Colon (tissue), 2 donors: ENCODE results near the gene DHRSX.
"Not testable (repeated sequence)": the region's sequence is repeated elsewhere in the genome, so short reads cannot be mapped to it uniquely, and the experiment has no call there.

Experiments used
- FAIRE-seq: peaks from 2 replicates; lab custom pipeline; 2012; peaks lifted over from hg19 to GRCh38; lab: Jason Lieb, UNC
- donor health status: control.
- donor health status: control.

Gene DHRSX

DNA sequence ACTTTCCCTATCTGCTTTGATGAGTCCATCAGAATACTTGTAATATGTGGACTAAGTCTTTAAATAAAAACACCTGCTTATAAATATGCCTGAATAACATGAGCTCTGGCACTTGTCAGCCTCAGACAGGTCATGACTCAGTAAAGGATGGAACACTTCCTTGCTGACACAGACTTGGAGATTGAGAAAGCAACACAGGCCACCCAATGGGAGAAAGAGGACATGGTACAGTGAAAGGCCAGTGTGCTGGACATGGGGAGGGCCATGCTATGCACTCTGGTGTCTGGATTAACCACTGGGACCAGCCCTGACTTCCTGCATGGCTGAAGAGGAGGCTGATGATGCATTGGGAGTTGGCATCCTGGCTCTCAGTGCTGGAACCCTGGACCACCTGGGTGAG, 149.5 kb downstream of the DHRSX start:
- FAIRE-seq = no peak

DNA sequence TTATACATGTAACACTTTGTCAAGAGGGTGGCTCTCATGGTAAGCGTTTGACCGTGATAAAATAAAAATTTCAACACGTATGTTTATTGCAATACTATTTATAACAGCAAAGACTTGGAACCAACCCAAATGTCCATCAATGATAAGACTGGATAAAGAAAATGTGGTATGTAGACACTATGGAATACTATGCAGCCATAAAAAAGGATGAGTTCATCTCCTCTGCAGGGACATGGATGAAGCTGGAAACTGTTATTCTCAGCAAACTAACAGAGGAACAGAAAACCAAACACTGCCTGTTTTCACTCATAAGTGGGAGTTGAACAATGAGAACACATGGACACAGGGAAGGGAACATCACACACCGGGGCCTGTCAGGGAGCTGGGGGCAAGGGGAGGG, 150.1 kb downstream of the DHRSX start:
- not testable (repeated sequence) for FAIRE-seq

DNA sequence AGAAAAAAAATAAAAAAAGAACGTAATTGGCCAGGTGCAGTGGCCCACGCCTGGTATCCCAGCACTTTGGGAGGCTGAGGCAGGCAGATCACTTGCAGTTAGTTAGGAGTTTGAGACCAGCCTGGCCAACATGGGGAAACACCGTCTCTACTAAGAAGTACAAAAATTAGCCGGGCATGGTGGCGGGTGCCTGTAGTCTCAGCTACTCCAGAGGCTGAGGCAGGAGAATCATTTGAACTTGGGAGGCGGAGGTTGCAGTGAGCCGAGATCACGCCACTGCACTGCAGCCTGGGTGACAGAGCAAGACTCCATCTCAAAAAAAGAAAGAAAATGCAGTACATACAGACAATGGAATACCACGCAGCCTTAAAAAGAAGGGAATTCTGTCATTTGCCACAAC, 150.7 kb downstream of the DHRSX start:
- FAIRE-seq = not testable (repeated sequence)

DNA sequence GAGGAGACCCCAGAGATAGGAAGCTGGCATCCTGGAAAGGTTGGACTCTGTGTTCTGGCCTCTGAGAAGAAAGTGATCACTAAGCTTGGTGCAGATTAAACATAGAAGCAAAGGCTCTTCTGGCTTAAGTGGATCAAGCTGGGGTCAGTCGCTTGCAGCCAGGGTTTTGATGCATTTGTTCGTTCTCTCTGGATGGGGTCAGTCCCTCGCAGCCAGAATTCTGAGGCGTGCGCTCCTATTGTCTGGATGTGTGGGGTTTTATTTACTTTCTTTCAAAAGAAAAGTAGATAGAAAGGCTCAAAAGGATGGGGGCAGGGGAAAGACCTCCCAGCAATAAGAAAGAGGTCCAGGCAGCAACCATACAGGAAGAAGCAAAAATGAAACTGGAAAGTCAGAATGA, 152.6 kb downstream of the DHRSX start:
- FAIRE-seq = no peak

DNA sequence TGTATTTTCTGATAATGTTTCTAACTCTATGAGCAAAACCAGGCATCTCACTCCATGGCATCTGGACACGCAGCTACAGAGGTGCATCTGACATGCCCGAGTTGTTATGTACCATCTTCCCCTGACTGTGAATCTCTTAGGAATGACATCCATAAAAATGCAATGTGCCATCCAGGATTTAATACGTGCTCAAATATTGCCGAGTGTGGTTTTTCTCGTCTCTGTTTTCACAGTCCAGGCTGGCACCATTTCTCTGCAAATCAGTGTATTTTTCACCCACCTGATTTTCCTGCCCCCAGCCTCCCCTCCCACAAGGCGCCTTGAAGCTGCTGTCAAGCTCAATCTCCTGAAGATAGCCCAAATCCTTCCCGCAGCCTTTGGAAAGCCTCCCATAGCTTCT, 154.6 kb downstream of the DHRSX start:
- no peak for FAIRE-seq

DNA sequence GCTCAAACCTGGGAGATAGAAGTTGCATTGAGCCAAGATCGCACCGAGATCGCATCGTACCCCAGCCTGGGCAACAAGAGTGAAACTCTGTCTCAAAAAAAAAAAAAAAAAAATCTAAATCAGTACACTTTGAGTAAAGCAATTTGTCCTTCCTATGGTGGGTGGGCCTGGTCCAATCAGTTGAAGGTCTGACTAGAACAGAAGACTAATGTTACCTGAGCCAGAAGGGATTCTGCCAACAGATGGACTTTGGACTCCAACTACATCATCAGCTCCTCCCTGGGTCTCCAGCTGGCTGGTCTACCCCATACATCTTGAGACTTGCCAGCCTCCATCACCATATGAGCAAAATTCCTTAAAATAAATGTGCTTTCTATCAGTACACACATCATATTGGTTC, 155.2 kb downstream of the DHRSX start:
- FAIRE-seq = no peak

DNA sequence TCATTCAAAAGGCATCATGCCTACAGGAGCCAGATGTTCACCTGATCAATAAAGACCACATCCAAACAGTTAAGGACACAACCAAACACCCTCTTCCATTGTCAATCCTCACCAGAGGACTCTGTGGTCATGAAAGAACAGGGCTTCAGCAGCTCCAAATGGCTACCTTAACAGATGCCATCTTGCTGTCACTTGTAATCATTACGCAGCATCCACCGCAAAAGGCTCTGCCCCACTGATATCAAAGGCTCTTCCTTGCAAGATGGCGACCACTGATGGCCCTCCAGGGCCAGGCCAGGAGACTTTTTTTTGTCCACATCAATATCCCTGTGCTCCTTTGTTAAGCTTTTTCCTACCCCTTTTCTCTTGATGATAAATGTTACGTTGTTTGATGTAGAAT, 157.4 kb downstream of the DHRSX start:
- FAIRE-seq = no peak

DNA sequence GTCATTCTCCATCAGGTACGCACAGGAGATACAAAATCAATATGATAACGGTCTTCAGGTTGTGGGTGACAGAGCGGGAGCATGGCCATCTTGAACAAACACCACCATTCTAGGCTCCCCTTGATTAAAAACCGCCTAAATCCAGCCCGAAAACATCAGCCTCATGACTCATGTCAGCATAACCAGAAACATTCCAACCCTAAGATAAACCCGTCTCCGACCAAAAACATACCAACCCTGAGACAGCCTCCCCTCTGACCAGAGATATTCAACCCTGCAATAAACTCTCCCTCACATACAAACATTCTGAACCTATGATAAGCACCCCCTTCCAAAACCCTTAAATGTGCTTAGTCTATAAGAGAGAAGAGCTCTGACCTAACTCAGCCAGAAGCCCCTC, 157.9 kb downstream of the DHRSX start:
- no peak for FAIRE-seq

DNA sequence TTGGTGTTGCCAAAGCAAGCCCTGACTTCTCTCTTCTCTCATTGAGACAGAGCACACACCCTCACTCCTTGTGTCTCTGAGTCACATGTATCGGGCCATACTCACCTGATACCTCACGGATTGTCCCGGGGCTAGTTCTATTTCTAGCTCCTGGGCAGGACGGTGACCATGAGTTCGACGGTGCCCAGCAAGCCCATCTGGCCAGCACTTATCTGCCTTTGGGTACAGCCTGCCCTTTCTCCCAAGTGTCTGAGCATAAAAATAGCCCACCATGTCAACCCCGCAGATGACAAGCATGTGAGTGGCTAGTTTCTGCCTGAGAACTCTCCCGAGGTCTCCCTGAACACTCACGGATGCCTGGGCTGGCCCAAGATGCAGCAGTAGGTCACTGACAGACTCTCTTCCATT, 158.5 kb downstream of the DHRSX start:
- FAIRE-seq = no peak

DNA sequence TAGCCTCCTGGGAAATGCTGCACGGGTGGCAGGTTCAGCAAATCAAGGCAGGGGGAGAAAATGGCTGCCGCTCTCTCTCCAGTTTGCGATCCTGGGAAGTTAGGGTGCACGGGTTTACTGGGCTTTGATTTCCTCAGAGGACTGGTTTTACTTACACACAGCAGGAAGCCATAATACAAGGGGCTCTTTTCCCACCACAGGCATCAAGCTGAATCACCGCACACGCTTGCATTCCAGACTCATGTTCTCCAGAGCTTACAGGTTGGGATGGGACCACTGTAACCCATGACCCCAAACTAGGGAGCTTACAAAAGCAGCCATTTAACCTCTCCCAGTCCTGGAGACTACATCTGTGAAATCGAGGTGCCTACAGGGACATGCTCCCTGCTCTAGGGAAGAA, 159.8 kb downstream of the DHRSX start:
- no peak for FAIRE-seq

DNA sequence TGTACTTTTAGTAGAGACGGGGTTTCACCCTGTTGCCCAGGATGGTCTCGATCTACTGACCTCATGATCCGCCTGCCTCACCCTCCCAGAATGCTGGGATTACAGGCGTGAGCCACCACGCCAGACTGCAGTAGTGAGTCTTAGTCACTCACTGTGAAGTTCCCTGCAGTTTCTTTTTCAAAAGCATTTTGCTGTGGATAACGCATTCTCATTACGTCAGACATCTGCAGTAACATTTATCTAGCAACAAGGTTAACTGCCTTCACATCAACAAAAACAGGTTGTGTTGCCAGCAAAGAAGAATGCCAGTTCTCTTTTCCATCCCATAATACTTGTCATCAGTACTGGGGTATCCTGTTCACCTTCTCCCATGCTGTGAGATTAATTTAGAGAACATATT, 164.6 kb downstream of the DHRSX start:
- no peak for FAIRE-seq

DNA sequence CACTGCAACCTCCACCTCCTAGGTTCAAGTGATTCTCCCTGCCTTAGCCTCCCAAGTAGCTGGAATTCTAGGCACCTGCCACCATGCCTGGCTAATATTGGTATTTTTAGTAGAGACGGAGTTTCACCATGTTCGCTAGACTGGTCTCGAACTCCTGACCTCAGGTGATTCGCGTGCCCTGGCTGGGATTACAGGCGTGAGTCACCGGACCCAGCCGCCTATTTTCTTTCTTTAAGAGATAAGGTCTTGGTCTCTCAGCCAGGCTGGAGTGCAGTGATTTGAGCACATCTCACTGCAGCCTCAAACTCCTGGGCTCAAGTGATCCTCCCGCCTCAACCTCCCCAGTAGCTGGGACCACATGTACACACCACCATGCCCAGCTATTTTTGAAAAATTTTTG, 166.5 kb downstream of the DHRSX start:
- no peak for FAIRE-seq

DNA sequence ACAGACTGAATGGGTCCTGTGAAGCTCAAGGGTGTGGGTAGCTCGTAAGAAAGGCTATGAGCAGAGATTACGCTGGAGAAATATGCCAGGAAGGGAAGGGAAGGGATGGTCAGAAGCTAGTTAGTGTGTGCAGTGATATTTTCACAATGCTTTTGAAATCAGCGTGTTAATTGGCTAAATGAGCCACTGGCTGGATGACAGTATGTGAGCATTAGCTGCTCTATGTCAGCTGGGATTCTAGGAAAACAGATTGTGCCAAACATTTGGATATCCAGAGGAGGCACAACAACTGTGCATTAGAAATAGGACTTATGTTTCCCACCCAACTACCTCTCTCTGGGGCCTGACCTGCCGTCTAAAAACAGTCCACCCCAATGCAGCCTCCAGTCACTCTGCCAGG, 168.5 kb downstream of the DHRSX start:
- FAIRE-seq = no peak

DNA sequence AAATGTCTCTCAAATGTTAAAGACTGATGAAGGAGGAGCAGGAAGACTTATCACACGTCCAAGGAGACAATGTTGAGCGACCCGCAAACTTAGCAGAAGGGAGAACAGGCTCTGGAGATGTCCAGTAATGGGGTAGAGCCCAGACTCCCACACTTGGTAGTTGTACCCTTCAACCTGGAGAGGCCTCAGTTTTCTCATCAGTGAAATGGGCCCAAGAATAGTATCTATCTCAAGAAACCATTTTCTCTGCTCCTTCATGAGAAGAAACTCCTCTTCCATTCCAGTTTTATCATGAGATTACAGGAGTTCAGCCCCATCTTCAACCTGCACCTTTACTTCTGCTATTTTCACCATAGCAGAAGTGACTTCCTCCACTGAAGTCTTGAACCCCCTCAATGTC, 169.9 kb downstream of the DHRSX start:
- no peak for FAIRE-seq

DNA sequence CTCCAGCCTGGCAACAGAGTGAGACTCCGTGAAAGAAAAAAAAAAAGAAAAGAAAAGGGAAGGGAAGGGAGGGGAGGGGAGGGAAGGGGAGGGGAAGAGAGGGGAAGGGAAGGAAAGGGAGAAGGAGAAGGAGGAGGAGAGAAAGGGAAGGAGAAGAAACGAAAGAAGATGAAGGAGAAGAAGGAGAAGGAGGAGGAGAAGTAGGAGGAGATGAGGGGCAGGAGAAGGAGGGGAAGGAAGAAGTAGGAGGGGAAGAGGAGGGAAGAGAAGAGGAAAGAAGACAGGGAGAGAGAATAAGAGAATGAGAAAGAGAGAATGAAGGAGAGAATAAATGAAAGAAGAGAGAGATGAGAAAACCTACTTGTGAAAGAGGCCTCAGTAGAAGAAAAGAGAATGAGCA, 170.3 kb downstream of the DHRSX start:
- FAIRE-seq = no peak

DNA sequence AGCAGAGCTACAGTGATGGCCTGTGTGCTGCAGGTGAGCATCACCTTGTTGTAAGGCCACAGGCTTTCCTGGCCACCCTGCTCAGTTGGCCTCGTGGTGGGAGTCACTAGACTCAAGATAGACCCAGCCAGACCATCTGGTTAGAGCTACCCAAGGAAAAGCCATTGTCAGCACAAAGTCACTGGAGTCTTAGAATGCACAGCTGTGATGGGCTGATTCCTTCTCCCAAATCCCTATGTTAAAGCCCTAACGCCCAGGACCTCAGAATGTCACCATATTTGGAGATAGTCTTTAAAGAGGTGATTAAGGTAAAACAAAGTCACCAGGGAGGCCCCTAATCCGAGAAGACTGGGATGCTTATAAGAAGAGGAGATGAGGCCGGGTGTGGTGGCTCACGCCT, 173.4 kb downstream of the DHRSX start:
- FAIRE-seq = no peak

DNA sequence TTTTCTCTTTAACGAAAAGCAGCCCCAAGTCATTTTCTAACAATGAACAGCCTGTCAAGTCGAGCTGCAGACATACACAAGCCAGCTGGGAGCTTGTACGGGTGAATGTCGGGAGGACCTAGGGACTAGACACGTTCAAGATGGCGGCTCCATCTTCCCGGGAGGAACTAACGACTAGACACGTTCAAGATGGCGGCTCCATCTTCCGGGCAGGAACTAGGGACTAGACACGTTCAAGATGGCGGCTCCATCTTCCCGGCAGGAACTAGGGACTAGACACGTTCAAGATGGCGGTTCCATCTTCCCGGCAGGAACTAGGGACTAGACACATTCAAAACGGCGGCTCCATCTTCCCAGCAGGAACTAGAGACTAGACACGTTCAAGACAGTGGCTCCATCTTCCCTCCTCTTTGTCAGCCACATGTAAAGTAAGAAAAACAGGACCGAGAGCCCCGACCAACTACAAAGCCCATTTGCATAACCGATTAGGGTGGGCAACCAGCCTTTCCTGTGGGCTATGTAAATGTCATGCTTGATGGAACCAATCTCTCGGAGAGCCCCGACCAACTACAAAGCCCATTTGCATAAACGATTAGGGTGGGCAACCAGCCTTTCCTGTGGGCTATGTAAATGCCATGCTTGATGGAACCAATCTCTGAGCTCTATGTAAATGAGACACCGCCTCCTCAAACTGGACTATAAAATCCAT, 175.5 kb downstream of the DHRSX start:
- no peak for FAIRE-seq

DNA sequence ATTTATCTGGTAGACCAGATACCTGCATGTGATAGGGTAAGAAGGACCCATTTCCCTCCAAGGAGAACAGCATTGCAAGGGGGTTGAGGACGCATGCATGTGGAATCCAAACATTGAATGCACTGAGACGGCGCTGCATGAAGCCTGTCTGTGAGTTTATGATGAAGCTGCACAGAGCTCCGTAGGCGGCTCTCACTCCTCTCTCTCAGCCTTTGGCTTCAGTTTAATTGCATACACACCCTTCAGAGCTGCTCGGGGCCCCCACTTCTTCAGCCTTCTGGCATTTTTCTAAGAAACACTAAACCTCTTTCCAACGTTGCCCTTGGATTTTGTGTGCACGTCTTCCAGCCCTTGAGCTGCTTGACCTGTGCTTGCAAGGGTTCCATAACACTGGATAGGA, 176.6 kb downstream of the DHRSX start:
- no peak for FAIRE-seq

DNA sequence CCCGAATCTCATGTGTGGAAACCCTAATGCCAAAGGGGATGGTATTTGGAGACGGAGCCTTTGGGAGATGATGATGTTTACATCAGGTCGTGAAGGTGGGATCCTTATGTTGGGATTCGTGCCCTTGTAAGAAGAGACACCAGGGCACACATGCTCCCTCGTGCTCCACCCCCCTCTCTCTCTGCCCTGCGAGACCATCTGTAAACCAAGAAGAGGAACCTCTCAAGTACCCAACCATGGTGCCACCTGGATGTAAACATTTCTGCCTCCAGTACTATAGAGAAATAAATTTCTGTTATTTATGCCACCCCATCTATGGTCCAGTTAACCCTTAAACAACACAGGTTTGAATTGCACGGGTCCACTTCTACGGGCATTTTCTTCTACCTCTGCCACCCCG, 179.4 kb downstream of the DHRSX start:
- FAIRE-seq = no peak

DNA sequence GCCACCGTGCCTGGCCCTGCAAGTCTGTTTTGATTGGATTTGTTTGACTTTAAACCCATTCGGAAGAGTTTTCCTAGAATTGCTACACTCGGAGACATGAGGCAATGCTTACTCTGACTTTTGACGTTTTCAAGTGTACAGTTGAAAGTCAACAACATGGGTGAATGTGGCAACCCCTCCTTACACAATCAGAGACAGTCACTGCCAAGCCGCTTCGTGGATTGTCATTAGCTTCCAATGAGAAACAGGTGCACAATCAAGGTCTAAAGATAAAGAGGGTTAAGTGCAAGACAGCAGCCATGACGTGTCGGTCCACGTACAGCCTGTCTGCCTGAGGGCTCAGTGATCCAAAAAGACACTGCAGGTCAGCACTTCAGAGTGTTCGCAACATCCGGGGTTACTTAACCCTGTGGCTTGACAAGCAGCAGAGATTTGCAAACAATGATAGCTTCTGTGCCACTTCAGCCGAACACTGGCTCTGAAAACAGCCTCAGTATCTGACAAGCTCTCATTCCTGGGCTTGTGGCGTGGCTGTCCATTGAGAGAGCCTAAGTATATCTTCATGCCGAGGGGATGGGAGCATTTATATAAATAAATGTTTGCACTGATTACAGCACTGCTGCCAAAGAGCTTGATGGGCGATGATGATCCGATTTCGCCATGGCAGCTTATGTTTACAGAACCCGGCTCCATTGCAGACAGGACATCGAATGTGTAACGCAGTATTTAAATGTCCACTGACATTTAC, 180.0 kb downstream of the DHRSX start:
- FAIRE-seq = no peak

DNA sequence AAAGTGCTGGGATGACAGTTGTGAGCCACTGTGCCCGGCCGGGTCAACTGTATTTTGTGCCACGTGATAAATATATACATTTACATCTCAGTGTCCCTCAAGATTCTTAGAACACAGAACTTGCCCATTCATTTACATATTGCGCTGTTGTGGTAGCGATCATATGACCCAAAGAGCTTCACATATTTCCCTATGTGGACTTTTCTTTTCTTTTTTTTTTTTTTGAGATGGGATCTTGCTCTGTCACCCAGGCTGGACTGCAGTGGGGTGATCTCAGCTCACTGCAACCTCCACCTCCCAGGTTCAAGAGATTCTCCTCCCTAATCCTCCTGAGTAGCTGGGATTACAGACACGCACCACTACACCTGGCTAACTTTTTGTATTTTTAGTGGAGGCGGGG, 180.7 kb downstream of the DHRSX start:
- FAIRE-seq = no peak

DNA sequence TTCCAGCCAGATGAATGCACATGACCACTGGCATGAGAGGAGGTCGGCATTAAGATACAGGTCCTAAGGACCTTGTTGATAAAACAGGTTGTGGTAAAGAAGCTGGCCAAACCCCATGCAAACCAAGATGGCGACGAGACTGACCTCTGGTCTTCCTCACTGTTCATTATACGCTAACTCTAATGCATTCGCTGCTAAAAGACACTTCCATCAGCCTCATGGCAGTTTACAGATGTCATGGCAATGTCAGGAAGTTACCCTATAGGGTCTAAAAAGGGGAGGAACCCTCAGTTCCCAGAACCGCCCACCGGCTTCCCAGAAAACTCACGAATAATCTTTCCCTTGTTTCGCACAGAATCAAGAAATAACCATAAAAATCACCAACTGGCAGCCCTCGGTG, 182.4 kb downstream of the DHRSX start:
- no peak for FAIRE-seq

DNA sequence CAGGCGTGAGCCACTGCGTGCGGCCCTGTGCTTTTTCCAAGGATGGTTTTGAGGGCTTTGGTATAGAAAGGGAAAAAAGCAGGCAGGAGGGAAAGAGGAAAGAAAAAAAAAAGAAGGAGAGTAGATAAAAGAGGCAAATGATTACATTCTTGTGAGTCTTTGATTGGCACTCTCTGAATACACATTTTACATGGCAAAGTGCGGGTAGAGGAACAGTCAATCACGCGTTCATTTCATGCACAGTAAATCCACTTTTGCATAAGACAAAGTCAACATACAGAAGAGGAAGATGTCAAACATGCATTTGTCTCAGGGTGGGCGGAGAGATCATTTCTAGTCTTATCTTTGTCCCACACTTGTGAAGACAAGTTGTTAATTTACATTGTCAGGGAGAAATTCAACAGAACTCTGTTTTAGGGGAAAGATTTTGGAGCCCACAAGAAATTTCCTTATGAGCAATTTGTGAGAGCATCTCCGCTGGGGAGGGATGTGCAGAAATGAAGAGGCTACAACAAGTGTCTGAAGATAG, 183.2 kb downstream of the DHRSX start:
- no peak for FAIRE-seq

DNA sequence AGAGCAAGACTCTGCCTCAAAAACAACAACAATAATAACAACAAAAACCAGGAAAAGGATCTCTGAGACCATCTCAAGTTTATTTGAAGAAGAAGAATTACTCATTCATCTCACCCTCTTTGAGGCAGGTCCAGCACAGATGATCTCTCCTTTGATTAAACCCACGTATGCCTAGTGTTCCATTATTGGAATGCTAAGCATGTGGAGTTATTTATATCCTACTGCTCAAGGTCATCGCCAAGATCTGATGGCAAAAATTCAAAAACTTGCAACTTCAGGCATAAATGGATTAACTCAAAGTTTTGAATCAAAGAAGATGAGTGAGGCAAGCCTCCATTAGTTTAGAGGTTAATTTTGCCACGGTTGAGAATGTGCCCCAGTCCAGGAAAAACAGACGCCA, 184.2 kb downstream of the DHRSX start:
- no peak for FAIRE-seq
